ENCODE measurements around the gene ACSS1.

Gene ACSS1

DNA sequence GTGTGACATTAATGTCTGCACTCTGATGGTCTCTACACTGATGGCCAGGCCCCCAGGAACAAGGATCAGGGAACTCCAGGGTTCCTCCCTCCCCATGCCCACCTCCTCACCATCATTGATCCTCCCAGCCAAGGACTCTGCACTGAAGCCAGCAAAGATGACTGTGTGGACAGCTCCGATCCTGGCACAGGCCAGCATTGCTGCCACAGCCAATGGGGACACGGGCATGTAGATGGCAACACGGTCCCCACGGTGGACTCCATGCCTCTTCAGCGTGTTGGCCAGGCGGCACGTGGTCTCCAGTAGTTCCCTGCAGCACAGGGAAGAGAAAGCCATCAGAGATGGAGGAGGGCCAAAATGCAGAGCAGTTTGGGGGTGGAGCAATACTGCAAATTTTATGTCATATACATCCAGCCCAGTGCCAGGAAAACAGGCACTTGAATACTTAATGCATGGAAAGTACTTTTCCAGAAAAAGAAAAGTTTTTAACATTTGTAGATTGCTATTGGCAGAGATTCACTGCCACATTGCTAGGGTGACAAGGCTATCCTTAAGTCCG is 27.2 kb downstream of the ACSS1 start:
- no peak for DNase-seq

DNA sequence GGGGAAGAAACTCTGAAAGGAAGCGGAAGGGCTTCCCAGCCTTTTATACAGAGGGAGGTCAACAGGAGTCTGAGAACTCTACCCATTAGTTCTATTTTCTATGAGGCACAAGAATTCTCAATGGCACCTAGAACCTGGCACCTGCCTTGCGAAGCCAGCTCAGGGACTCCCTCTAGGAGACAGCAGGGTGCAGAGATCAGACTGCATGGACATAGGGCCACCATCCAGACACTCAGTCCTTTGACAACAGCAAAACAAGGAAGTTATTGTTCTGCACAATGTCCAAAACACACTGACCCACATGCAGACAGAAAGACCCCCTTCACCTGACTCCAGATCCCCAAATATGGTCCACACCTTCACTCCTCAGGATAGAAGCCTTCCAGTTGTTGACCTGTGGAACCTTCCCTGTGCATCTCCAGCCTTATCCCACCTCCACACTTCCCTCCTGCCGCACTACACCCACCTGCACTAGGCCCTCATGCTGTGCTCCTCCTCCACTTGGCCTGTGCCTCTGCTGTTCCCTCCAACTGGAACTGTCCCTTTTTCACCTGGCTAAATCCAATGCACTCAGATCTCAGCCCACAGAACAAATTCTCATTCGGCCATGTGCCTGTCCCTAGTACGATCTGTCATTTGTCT is 27.8 kb downstream of the ACSS1 start:
- DNase-seq = no peak

GRCh38 chr20:25025986-25026605 is 31.8 kb downstream of the ACSS1 start:
- no peak for DNase-seq

DNA sequence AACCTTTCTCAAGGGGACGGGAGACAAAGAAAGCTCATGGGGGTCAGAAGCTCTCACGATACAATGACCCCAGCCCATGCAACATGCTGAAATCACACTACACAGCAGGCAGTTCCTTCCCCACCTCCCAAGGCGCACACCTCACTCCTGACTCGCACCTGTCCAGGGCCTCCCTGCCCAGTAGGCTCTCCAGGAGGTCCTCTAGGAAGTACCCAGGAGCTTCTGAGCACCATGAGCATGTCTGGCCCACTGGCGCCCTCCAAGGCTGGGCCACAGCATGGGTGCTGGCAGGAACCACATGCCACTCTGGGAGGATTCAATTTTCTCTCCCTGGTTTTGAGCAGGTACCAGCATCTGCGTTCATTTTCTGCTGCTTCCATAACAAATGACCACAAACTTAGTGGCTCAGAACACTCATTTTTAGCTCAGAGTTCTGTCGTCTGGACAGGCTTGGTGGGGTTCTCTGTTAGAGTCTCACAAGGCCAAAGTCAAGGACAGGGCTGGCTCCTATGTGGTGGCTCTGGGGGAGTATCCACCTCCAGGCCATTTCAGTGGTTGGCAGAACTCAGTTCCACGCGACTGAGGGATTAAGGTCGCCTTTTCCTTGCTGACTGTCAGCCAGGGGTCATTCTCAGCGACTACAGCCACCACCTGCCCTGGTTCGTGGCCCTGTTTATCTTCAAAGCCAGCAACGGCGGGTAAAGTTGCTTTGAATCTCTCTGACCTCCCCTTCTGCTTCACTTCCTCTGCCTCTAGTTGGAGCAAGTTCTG is 32.7 kb downstream of the ACSS1 start:
- no peak for DNase-seq

GRCh38 chr20:25024171-25024570 is 33.8 kb downstream of the ACSS1 start:
- no peak for DNase-seq

DNA sequence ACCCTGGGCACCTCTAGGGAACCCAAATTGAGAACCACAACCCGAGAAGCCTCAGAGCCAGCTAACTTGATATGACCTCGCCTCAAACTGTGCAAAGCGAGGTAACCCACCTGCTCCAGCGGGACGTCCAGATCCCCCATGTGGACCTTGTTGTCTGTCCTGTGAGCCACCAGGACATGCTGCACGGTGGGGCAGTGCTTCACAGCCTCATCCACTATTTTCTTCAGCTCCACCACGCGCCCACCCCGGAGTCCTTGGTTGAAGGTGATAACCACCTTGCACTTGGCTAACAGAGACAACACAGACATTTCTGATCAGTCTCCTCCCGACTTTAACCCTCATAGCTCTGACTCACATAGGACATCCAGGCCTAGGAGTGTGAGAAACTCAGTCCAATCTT is 34.6 kb downstream of the ACSS1 start:
- DNase-seq = no peak

DNA sequence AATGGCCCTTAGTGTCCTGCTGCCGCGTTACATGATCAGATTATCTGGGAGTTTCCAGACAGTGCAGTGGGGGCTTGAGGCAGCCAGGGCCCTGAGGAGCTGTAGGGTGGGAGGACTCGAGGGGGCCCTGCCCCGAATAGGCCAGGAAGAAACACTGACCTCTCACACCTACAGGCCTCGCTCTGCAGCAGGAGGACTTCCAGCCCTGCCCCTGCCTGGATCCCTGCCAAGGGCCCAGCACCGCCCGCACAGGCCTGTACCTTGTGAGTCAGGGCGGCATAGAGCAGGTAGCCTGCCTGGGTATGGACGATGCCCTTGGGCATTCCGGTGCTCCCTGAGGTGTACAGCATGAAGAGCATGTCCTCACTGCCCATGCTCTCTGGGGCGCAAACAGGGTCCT is 35.3 kb downstream of the ACSS1 start:
- no peak for DNase-seq

GRCh38 chr20:25021336-25021735 is 36.6 kb downstream of the ACSS1 start:
- no peak for DNase-seq

DNA sequence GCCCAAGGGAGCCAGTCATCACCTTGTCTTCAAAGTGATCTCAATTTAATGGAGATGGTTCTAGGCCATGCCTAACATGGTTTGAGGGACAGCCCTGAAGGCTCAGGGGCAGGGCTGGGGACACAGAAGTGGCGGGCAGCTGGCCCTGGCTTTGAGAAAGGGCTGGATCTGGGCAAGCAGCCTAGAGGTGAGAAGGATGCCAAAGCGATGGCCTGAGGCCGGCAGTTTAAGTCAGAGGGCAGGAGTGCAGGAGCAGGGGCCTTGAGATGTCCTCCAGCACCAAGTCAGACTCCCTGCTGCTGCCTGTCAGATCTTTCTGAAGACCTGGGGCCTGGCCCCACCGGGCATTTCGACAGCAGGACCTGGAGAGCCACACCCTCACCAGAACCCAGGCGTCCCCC is 37.0 kb downstream of the ACSS1 start:
- DNase-seq = no peak

GRCh38 chr20:25020345-25020744 is 37.6 kb downstream of the ACSS1 start:
- no peak for DNase-seq

GRCh38 chr20:25019381-25020155 is 38.4 kb downstream of the ACSS1 start:
- DNase-seq = no peak

DNA sequence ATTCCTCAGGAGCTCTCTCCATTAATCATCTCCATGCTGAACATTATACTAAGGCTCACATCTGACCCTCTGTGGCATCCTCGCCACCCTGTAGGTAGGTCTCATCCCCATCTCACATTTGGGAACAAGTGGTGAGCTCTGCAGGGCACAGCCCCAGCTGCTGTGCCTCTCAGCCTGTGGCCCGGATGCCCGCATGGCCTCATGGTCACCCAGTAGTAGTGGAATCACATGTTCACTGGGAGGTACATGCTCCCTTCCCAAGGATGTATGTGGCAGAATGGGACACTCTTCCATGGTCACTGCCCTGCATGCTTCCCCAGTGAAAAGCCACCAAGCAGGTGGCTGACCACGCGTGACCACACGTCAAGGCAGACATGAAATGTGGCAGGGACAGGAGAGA is 39.1 kb downstream of the ACSS1 start:
- DNase-seq = no peak

GRCh38 chr20:25018425-25018824 is 39.5 kb downstream of the ACSS1 start:
- DNase-seq = no peak

DNA sequence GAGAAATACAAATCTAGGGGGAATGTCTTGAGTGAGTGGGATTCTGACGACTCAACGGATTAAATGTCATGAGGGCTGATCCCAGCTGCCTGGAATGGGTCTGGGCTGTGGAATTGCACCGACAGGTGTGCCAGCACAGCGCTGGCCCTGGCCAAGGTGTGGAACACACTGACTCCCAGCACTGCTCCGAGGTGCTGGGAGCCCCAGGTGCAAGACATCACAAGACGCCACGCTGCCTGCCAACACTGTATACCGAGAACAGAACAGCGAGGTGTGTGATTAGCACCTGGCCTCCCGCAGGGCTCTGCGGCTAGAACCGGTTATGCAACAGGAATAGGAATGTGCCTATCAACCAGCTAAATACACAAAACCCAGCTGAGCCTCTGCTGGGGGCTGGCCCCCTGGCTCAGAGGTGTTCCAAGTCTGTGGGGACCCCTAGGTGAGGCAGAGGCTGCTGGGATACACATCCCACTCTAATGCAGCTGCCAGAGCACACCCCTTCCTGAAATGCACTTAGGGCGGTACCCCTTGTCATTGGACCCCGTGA is 40.6 kb downstream of the ACSS1 start:
- no peak for DNase-seq

- no peak for DNase-seq
Observed at GRCh38 chr20:25016471-25016870, 41.5 kb downstream of the ACSS1 start.

DNA sequence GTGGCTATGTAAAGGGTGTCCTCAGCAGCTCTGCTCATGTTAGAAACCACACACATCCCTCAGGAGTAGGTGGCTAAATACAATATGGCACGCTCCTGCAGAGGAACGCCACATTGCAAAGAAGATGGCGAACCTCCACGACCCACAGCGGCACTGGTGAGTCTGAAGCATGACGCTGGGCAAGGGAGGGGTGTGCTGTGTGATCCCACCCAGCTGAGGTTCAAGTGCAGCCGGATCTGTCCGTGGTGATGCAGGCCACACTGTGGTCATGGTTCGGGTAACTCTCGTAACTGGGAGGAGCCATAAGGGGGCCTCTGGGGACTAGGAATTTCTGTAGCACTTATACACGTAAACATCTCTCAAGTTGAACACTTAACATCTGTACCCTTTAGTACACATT is 42.0 kb downstream of the ACSS1 start:
- DNase-seq = no peak

DNA sequence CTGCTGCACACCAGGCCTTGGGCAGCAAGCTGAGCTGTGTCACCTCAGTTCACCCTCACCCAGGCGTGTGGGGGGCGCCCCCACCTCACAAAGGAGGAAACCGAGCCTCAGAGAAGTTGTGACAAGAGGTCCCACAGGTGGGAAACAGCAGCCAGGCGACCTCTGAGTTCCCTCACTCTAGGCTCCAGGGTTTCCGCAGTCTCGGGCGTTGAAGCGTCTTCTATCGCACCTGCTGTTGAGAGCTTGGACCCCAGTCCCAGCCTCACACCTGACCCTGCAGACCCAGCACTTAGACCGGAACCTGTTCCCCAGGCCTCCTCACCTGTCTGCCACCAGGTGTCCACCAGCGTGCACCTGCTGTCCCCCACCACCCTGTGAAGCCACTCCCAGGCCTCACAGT is 43.1 kb downstream of the ACSS1 start:
- no peak for DNase-seq

DNA sequence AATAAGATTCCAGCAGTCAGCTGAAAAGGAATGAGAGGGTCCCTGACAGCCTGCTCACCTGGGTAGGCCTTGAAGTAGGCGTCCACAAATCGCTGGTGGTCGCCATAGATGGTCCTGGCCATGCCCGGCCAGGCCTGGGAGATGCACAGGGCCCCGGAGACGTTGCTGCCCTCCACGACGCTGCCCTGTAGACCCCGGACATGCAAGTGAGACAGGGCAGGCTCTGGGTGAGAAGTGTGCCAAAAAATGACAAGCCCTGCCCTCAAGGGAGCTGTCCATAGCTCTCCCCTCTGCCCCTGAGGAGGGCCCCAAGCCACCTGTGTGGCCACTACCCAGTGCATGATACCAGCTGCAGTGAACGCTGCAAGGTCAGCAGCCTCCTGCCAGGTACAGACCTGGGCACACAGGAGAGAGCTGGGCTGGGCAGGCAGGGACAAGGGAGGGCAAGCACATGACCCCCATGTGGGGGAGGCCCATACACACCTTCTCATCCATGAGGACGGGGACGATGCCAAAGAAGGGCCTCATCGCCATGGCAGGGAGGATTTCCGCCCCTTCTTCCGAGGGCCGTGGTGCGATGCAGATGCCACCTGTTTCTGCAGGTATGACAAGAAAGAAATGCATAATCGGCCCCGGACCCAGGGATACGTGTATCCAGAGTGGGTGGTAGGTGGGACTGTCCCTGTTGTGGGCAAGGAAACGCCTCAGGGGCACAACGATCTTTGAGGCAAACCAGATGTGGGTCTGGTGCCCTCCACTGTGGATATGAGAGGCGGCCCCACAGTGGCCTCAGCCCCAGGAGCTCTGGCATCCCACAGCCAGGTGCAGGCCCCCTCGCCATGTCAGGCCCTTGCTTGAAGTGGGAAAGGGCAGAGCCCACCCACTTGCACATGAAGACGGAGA is 44.2 kb downstream of the ACSS1 start:
- DNase-seq = no peak

DNA sequence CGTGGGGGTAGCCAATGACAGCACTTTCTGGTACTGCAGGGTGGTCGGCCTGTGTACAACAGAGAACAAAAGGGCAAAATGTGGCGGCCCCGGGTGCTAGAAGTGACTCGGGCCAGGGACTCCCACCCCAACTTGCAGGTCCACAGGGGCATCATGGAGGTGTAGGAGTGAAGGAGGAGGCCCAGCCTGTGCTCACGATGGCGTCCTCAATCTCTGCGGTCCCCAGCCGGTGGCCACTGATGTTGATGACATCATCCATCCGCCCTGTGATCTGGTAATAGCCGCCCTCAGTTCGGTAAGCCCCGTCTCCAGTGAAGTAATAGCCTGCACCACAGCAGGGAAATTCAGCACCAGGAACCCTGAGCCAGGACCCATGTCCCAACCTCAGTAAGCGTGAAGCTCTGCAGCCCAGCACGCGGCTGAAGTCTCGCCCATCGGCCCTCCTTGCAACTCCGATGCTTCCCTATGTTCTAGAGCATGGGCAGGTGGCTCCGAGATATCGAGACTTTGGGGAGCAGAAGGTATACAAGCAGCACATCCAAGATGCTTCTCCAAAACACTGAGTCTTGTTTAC is 45.2 kb downstream of the ACSS1 start:
- DNase-seq = no peak

DNA sequence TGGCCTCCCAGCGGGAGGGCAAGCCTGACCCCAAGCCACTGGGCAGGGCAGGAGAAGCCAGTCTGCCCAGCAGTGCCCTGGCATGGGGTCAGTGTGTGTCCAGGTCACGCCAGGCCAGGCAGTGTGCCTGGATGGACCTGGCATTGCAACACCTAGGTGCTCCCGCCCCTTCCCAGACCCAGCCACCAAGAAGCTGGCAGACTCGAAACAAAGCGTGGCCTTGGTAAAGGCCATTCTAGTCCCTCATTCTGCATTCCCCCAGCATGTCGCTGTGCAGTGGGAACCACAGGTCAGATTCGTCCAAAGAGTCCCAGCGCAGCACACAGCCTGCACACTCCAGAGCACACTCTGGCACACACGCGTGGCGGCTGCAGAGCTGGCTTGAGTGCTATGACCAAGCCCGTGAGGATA is 46.1 kb downstream of the ACSS1 start:
- no peak for DNase-seq

DNA sequence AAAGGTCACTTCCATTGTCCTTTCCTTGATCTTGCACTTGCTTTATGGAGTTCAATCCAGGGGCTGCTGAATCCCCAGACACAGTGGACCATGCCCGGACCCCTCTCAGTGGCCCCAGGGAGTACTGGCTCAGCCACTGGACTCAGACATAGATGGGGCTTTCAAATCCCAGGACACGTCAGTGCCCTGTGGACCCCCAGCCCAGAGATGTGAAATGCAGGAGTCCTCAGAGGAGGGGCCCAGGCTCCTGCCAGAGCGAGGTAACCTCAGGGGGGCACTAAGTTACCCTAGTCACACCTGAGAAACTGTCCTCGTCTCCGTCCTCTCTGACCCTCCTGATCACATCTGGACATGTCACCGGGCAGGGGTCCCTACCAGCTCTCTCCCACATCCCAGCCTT is 46.7 kb downstream of the ACSS1 start:
- DNase-seq = no peak
